ENCODE measurements around the gene SLC41A3. TPM values are rescaled to one million over a fixed set of nuclear protein-coding genes. Genes with fewer than 3 reads are reported as not detected.

The SLC41A3 gene
- total and polyA plus RNA-seq, 2 donors (not counting 1 experiment from before 2014, with no cell fraction given), result 49.4 to 52.8 TPM

DNA sequence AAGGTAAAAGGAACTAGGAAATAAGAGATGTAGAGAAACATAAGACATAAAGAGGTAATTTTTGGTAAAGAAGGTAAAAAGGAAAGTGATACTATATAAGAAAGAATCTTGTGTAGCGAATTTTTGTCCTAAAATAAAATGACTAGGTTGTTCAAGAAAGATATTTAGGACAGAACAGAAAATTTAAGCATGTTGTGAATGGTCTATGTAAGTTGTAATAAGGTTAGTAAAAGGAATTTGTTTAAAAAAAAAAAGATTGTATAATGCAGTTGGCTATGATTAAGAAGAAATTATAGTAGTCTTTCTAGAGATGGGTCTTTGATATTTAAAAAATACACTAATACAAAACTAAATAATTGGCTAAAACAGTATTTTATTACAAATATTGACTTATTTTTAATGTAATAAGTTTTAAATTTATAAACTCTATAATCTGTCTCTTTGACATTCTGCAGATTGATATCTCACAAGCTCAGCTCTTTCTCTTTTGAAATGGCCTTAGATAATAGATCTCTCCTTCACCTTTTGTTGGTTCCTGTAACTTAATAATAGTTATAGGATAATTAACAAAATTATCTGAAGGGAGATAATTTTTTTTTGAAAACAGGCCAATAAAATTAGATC, 3.7 kb upstream of the SLC41A3 start:
- no peak for TF ChIP-seq EZH2 (IDR thresholded peaks at IDR 0.05; ENCODE audit: low read length, missing control alignments)
- TF ChIP-seq, protein P1, sequence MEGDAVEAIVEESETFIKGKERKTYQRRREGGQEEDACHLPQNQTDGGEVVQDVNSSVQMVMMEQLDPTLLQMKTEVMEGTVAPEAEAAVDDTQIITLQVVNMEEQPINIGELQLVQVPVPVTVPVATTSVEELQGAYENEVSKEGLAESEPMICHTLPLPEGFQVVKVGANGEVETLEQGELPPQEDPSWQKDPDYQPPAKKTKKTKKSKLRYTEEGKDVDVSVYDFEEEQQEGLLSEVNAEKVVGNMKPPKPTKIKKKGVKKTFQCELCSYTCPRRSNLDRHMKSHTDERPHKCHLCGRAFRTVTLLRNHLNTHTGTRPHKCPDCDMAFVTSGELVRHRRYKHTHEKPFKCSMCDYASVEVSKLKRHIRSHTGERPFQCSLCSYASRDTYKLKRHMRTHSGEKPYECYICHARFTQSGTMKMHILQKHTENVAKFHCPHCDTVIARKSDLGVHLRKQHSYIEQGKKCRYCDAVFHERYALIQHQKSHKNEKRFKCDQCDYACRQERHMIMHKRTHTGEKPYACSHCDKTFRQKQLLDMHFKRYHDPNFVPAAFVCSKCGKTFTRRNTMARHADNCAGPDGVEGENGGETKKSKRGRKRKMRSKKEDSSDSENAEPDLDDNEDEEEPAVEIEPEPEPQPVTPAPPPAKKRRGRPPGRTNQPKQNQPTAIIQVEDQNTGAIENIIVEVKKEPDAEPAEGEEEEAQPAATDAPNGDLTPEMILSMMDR (conservative IDR thresholded peaks at IDR 0.05 in 1 of 2, IDR thresholded peaks at IDR 0.05 in 1 of 2; ENCODE audit: low read depth in 1 of 2, low read length in 2 of 2), result no peak
- no peak for DNase-seq (ENCODE audit: low read depth in 2 of 2)
- no peak overlapping the region for H2AFZ ChIP-seq (ENCODE audit: low read length)

DNA sequence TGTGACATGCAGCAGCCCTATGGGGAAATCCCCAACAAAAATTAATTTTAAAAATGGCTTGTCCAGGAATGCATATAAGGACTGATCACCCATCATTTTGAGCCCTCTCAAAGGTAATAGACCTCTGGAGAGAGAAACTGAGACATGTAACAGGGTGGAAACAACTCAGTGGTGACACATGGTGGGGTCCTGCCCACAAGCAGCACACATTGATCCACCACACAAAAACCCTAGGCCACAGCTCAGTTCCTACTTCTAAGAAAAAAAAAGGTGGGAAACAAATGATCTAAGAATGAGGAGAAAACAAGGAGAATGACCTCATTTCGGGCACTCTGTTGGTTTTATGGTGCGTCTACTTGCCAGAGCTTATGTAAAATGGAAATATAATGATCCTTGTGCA, 1.9 kb upstream of the SLC41A3 start:
- no peak overlapping the region for H3K4me3 ChIP-seq (replicated peaks in 1 of 4; ENCODE audit: control extremely low read depth in 1 of 4, insufficient read depth in 1 of 4, low read depth in 3 of 4, low read length in 4 of 4)
- H3K36me3 ChIP-seq (ENCODE audit: control insufficient read depth, insufficient read depth, low read length), result no peaks in the 10 kb centered on the region
- no peak for DNase-seq (ENCODE audit: low read depth in 2 of 2)
- no peaks in the 10 kb centered on the region for H3K9me3 ChIP-seq (ENCODE audit: control insufficient read depth, insufficient read depth, low read depth, low read length)
- no peaks in the 10 kb centered on the region for H3K79me2 ChIP-seq (ENCODE audit: control insufficient read depth, insufficient read depth, low read length)
- no peaks in the 10 kb centered on the region for H4K20me1 ChIP-seq (ENCODE audit: control insufficient read depth, extremely low read depth, insufficient read depth, low read length)
- no peaks in the 10 kb centered on the region for H3K4me1 ChIP-seq (ENCODE audit: control insufficient read depth, extremely low read depth, insufficient read depth, low read length)
- H3K27ac ChIP-seq (ENCODE audit: insufficient read depth, low read length), result no peak overlapping the region
- no peak overlapping the region for H3K9ac ChIP-seq (ENCODE audit: insufficient read depth, low read length)
- no peak overlapping the region for H3K4me2 ChIP-seq (ENCODE audit: extremely low read depth, insufficient read depth, low read length)
- TF ChIP-seq, protein P1 (conservative IDR thresholded peaks at IDR 0.05 in 1 of 2, IDR thresholded peaks at IDR 0.05 in 1 of 2; ENCODE audit: low read depth in 1 of 2, low read length in 2 of 2), result no peak
- TF ChIP-seq EZH2 (IDR thresholded peaks at IDR 0.05; ENCODE audit: low read length, missing control alignments), result no peak
- no peak overlapping the region for H2AFZ ChIP-seq (ENCODE audit: low read length)
- H3K27me3 ChIP-seq (ENCODE audit: control insufficient read depth, insufficient read depth, low read length), result no peaks in the 10 kb centered on the region

More for the DNA sequence above, 3.7 kb upstream of the SLC41A3 start:
- no peak overlapping the region for H3K4me3 ChIP-seq (replicated peaks in 1 of 4; ENCODE audit: control extremely low read depth in 1 of 4, insufficient read depth in 1 of 4, low read depth in 3 of 4, low read length in 4 of 4)
- H3K79me2 ChIP-seq (ENCODE audit: control insufficient read depth, insufficient read depth, low read length), result no peaks in the 10 kb centered on the region
- no peaks in the 10 kb centered on the region for H3K4me1 ChIP-seq (ENCODE audit: control insufficient read depth, extremely low read depth, insufficient read depth, low read length)
- no peak overlapping the region for H3K9ac ChIP-seq (ENCODE audit: insufficient read depth, low read length)
- no peak overlapping the region for H3K27ac ChIP-seq (ENCODE audit: insufficient read depth, low read length)
- no peaks in the 10 kb centered on the region for H4K20me1 ChIP-seq (ENCODE audit: control insufficient read depth, extremely low read depth, insufficient read depth, low read length)
- no peaks in the 10 kb centered on the region for H3K36me3 ChIP-seq (ENCODE audit: control insufficient read depth, insufficient read depth, low read length)
- no peaks in the 10 kb centered on the region for H3K9me3 ChIP-seq (ENCODE audit: control insufficient read depth, insufficient read depth, low read depth, low read length)
- no peaks in the 10 kb centered on the region for H3K27me3 ChIP-seq (ENCODE audit: control insufficient read depth, insufficient read depth, low read length)
- H3K4me2 ChIP-seq (ENCODE audit: extremely low read depth, insufficient read depth, low read length), result no peak overlapping the region

DNA sequence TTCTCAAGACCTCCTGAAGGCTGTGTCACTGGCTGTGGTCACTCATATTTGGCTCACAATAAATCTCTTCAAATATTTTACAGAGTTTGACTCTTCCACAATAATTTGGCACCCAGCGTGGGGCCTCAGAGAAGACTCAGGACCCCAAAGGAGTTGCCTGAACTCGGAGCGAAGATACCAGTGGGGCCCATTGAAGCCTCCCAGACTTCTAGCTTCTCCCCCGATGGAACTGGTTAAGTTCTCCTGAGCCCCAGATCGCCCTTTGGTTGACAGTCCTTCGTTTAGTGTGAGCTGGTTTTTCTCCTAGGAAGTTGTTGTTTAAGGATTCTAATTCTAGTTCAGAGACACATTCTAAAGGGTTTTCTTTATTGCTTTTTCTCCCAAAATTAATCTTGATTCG, 1.4 kb upstream of the SLC41A3 start:
- no peak for DNase-seq (ENCODE audit: low read depth in 2 of 2)
- H4K20me1 ChIP-seq (ENCODE audit: control insufficient read depth, extremely low read depth, insufficient read depth, low read length), result no peaks in the 10 kb centered on the region
- no peak for TF ChIP-seq EZH2 (IDR thresholded peaks at IDR 0.05; ENCODE audit: low read length, missing control alignments)
- TF ChIP-seq, protein P1 (conservative IDR thresholded peaks at IDR 0.05 in 1 of 2, IDR thresholded peaks at IDR 0.05 in 1 of 2; ENCODE audit: low read depth in 1 of 2, low read length in 2 of 2), result no peak

More for the DNA sequence above, 1.4 kb upstream of the SLC41A3 start:
- no peaks in the 10 kb centered on the region for H3K36me3 ChIP-seq (ENCODE audit: control insufficient read depth, insufficient read depth, low read length)
- no peak overlapping the region for H3K27ac ChIP-seq (ENCODE audit: insufficient read depth, low read length)
- H3K4me3 ChIP-seq (replicated peaks in 1 of 4; ENCODE audit: control extremely low read depth in 1 of 4, insufficient read depth in 1 of 4, low read depth in 3 of 4, low read length in 4 of 4), result no peak overlapping the region
- H3K4me1 ChIP-seq (ENCODE audit: control insufficient read depth, extremely low read depth, insufficient read depth, low read length), result no peaks in the 10 kb centered on the region
- H3K9me3 ChIP-seq (ENCODE audit: control insufficient read depth, insufficient read depth, low read depth, low read length), result no peaks in the 10 kb centered on the region
- H3K4me2 ChIP-seq (ENCODE audit: extremely low read depth, insufficient read depth, low read length), result no peak overlapping the region
- no peak overlapping the region for H2AFZ ChIP-seq (ENCODE audit: low read length)
- no peak overlapping the region for H3K9ac ChIP-seq (ENCODE audit: insufficient read depth, low read length)
- no peaks in the 10 kb centered on the region for H3K79me2 ChIP-seq (ENCODE audit: control insufficient read depth, insufficient read depth, low read length)
- no peaks in the 10 kb centered on the region for H3K27me3 ChIP-seq (ENCODE audit: control insufficient read depth, insufficient read depth, low read length)
